K562 (cell line): ENCODE data around the gene PRDM10. TPM values are rescaled to one million over a fixed set of nuclear protein-coding genes. Genes with fewer than 3 reads are reported as not detected.

Experiments used
- ATAC-seq: fragments of 200-7000 bp; cut with Tn5 transposase; 3 replicates; pipeline ENCODE4 v1.9.1; 2020; ENCODE audit warnings: moderate library complexity
- Bru-seq: library from RNA; stranded (reverse); fragments of 400-500 nt; gene quantifications from one replicate; lab custom pipeline; 2021; lab: Mats Ljungman, UMichigan
- BruChase-seq, 2 experiments: library from RNA; stranded (reverse); fragments of 400-500 nt; gene quantifications; one replicate each; lab custom pipeline; 2021; lab: Mats Ljungman, UMichigan
- BruUV-seq: library from RNA; stranded (reverse); fragments of 400-500 nt; replicated peaks from 2 replicates; lab custom pipeline; 2021; lab: Mats Ljungman, UMichigan
- CTCF ChIA-PET: fragments of 300-600 bp; formaldehyde crosslinking; extraction: SDS; loops from one replicate; lab custom pipeline; 2021; ENCODE audit warnings: low intra/inter-chr PET ratio; lab: Yijun Ruan, JAX
- POLR2A ChIA-PET: fragments of 300-600, 350-650 bp; sonication (Branson Sonifier 250); formaldehyde crosslinking; extraction: SDS; loops from one replicate; lab custom pipeline; 2021; ENCODE audit warnings: antibody characterized with exemption, inconsistent platforms; lab: Yijun Ruan, JAX
- DNase-seq, 4 experiments: peaks; one replicate each; pipeline versions ENCODE4 v3.0.0 to v3.0.0-alpha.2; 2011 to 2018; ENCODE audit warnings: low spot score in 3 of 4, mixed read lengths in 3 of 4; ENCODE audit errors: extremely low read depth in 1 of 4
- FAIRE-seq: peaks from 2 replicates; lab custom pipeline; 2011; peaks lifted over from hg19 to GRCh38; lab: Jason Lieb, UNC
- H2AFZ ChIP-seq: 2 replicates; pipeline ENCODE4 v1.6.0; 2011; ENCODE audit warnings: low read depth, low read length, control low read depth, inconsistent platforms
- H3K27ac ChIP-seq: fragments of 200-600 bp; 3 replicates; pipeline ENCODE4 v1.8.0; 2011; ENCODE audit warnings: low read depth, mild to moderate bottlenecking, control low read depth, inconsistent platforms, low read length, moderate library complexity, mixed read lengths; ENCODE audit errors: extremely low read depth
- H3K27me3 ChIP-seq, 2 experiments: fragments of 300-600 bp in 1 of 2; 2 replicates in 1 of 2; 3 replicates in 1 of 2; pipeline versions ENCODE4 v1.6.0 to v1.8.0; 2011; ENCODE audit warnings: inconsistent platforms in 2 of 2, low read length in 2 of 2, mild to moderate bottlenecking in 1 of 2, mixed read lengths in 1 of 2, moderate library complexity in 1 of 2; ENCODE audit not compliant: control insufficient read depth in 2 of 2, insufficient read depth in 2 of 2
- H3K36me3 ChIP-seq: fragments of 300-600 bp; 3 replicates; pipeline ENCODE4 v1.8.0; 2011; ENCODE audit warnings: mild to moderate bottlenecking, low read length, inconsistent platforms; ENCODE audit not compliant: control insufficient read depth, insufficient read depth
- H3K4me1 ChIP-seq, 2 experiments: fragments of 200-600 bp in 1 of 2; replicated peaks in 1 of 2; 2 replicates in 1 of 2; 3 replicates in 1 of 2; pipeline versions ENCODE4 v1.5.1 to v1.8.0; 2011; ENCODE audit warnings: inconsistent platforms in 2 of 2, low read length in 2 of 2, mild to moderate bottlenecking in 1 of 2, mixed read lengths in 1 of 2, moderate library complexity in 1 of 2; ENCODE audit not compliant: control insufficient read depth in 2 of 2, insufficient read depth in 2 of 2
- H3K4me2 ChIP-seq: 2 replicates; pipeline ENCODE4 v1.6.1; 2011; ENCODE audit warnings: low read length, control low read depth, inconsistent platforms, mixed read lengths; ENCODE audit not compliant: insufficient read depth
- H3K4me3 ChIP-seq: fragments of 200-600 bp; sonication (generic), shearing (Covaris generic); 2 replicates; pipeline ENCODE4 v1.5.1; 2016; ENCODE audit warnings: control low read depth, inconsistent platforms
- H3K79me2 ChIP-seq: fragments of 200-600 bp; 3 replicates; pipeline ENCODE4 v1.8.0; 2011; ENCODE audit warnings: low read length, inconsistent platforms; ENCODE audit not compliant: control insufficient read depth, insufficient read depth
- H3K9ac ChIP-seq, 2 experiments: 2 replicates each; pipeline versions ENCODE4 v1.6.0 to v1.6.1; 2011; ENCODE audit warnings: low read depth in 2 of 2, low read length in 2 of 2, control low read depth in 1 of 2, inconsistent platforms in 1 of 2, mild to moderate bottlenecking in 1 of 2, mixed read lengths in 1 of 2; ENCODE audit not compliant: insufficient read depth in 1 of 2
- H3K9me1 ChIP-seq: one replicate; pipeline ENCODE4 v1.6.0; 2011; ENCODE audit warnings: inconsistent platforms, mild to moderate bottlenecking, low read length, moderate library complexity; ENCODE audit not compliant: control insufficient read depth, insufficient read depth
- H3K9me3 ChIP-seq: replicated peaks from 2 replicates; pipeline ENCODE4 v1.5.1; 2011; ENCODE audit warnings: low read depth, low read length, inconsistent platforms; ENCODE audit not compliant: control insufficient read depth, insufficient read depth
- H4K20me1 ChIP-seq: replicated peaks from 2 replicates; pipeline ENCODE4 v1.6.1; 2011; ENCODE audit warnings: low read length, inconsistent platforms, mixed read lengths; ENCODE audit not compliant: control insufficient read depth, insufficient read depth
- CHD1 ChIP-seq: fragments of 200-600 bp; sonication (generic); IDR thresholded peaks from one replicate; pipeline ENCODE4 v1.6.1; 2012; ENCODE audit warnings: mild to moderate bottlenecking, moderate library complexity, low read length, inconsistent platforms
- TCF7L2 ChIP-seq: fragments of 150-350 bp; IDR thresholded peaks from 2 replicates; pipeline ENCODE4 v1.6.1; 2016; ENCODE audit warnings: low read depth, mild to moderate bottlenecking, low read length, moderate library complexity
- WGBS: fragments of 100-300 bp; shearing (Covaris generic); methylation state at CpG from one replicate; pipeline ENCODE4 v1.1.6; 2016; ENCODE audit warnings: low coverage, mixed read lengths; ENCODE audit not compliant: insufficient coverage; ENCODE audit errors: missing lambda C conversion rate; 5-methylcytosine and 5-hydroxymethylcytosine counted together
- in situ Hi-C: fragments of 300-500 bp; cut with MboI; formaldehyde crosslinking; loops from 4 replicates; pipeline ENCODE4 v1.15.0; 2018; ENCODE audit warnings: inconsistent platforms, mixed read lengths
- intact Hi-C: fragments of 100-400 bp; cut with micrococcal nuclease; formaldehyde crosslinking; loops from 2 replicates; pipeline ENCODE4 v1.14.2; 2022
- long read RNA-seq, 3 experiments: library from polyadenylated mRNA in 2 of 3; library from RNA in 1 of 3; unstranded in 2 of 3; stranded (forward) in 1 of 3; transcript quantifications; one replicate each; pipeline ENCODE4 v2.0.0, GENCODE V29; 2019 to 2022
- polyA minus RNA-seq, 3 experiments: library from RNA; depleted of rRNA, polyadenylated mRNA; stranded (reverse); fragments of >200 nt; gene quantifications; 2 replicates each; pipeline ENCODE4 v1.2.3, GENCODE V29; 2011
- polyA plus RNA-seq, 8 experiments: library from polyadenylated mRNA; depleted of rRNA in 4 of 8; stranded (reverse) in 5 of 8; unstranded in 3 of 8; fragments of >200 nt; fragmentation: Nextera tagmentation in 2 of 8; fragmentation: Illumina TruSeq in 1 of 8; extraction: Ambion mirVana in 2 of 8; extraction: Trizol in 1 of 8; gene quantifications; 2 replicates each; pipeline versions ENCODE4 v1.2.1 to v1.2.3, GENCODE V29; 2011 to 2014; ENCODE audit warnings: inconsistent platforms in 1 of 8, missing spikeins in 1 of 8
- total RNA-seq, 7 experiments: library from RNA; depleted of rRNA in 6 of 7; stranded (reverse); fragments of >200 nt in 6 of 7; fragmentation: Illumina TruSeq in 2 of 7; extraction: Trizol in 2 of 7; gene quantifications; 2 replicates each; pipeline versions ENCODE4 v1.2.1 to v1.2.3, GENCODE V29; 2011 to 2021; ENCODE audit warnings: low replicate concordance in 1 of 7
- TF ChIP-seq, protein P1 (sequence below), 3 experiments: fragments of 200-800 bp in 1 of 3; fragments of 250-450 bp in 1 of 3; fragments of 450-650 bp in 1 of 3; sonication (Bioruptor Pico) in 1 of 3; sonication (Bioruptor generic) in 1 of 3; formaldehyde crosslinking in 1 of 3; IDR thresholded peaks; 2 replicates each; pipeline versions ENCODE4 v1.6.1 to v1.8.0; 2016 to 2022; ENCODE audit warnings: mild to moderate bottlenecking in 2 of 3, missing genetic modification characterization in 2 of 3, missing compliant biosample characterization in 1 of 3, moderate library complexity in 1 of 3
- TF ChIP-seq, protein P2 (sequence below), 3 experiments: fragments of 200-800 bp in 1 of 3; sonication (Bioruptor generic) in 1 of 3; sonication (generic) in 1 of 3; formaldehyde crosslinking in 1 of 3; IDR thresholded peaks; 2 replicates each; pipeline versions ENCODE4 v1.6.1 to v1.8.0; 2016 to 2022; ENCODE audit warnings: mild to moderate bottlenecking in 2 of 3, missing compliant biosample characterization in 2 of 3, missing genetic modification characterization in 2 of 3, missing genetic modification reagents in 1 of 3

The PRDM10 gene, protein sequence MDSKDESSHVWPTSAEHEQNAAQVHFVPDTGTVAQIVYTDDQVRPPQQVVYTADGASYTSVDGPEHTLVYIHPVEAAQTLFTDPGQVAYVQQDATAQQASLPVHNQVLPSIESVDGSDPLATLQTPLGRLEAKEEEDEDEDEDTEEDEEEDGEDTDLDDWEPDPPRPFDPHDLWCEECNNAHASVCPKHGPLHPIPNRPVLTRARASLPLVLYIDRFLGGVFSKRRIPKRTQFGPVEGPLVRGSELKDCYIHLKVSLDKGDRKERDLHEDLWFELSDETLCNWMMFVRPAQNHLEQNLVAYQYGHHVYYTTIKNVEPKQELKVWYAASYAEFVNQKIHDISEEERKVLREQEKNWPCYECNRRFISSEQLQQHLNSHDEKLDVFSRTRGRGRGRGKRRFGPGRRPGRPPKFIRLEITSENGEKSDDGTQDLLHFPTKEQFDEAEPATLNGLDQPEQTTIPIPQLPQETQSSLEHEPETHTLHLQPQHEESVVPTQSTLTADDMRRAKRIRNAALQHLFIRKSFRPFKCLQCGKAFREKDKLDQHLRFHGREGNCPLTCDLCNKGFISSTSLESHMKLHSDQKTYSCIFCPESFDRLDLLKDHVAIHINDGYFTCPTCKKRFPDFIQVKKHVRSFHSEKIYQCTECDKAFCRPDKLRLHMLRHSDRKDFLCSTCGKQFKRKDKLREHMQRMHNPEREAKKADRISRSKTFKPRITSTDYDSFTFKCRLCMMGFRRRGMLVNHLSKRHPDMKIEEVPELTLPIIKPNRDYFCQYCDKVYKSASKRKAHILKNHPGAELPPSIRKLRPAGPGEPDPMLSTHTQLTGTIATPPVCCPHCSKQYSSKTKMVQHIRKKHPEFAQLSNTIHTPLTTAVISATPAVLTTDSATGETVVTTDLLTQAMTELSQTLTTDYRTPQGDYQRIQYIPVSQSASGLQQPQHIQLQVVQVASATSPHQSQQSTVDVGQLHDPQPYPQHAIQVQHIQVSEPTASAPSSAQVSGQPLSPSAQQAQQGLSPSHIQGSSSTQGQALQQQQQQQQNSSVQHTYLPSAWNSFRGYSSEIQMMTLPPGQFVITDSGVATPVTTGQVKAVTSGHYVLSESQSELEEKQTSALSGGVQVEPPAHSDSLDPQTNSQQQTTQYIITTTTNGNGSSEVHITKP
- 43.6 and 51.3 TPM in 2 replicates for total RNA-seq (2011; cell fraction: chromatin; rRNA removed; ENCODE audit: low replicate concordance)
- total RNA-seq (2011; cell fraction: nucleolus; rRNA removed), result 17.5 and 22.8 TPM in 2 replicates
- 9.8 and 24.3 TPM in 2 replicates for total RNA-seq (2011; cell fraction: nucleoplasm; rRNA removed)
- total RNA-seq (2014; rRNA removed), result 4.7 and 5.1 TPM in 2 replicates
- total RNA-seq (2014; rRNA removed; fragmentation: Illumina TruSeq; extraction: Trizol), result 4.3 and 4.4 TPM in 2 replicates
- 4.9 TPM in 2 replicates for total RNA-seq (2015; rRNA removed; fragmentation: Illumina TruSeq; extraction: Trizol)
- 8.9 and 9.3 TPM in 2 replicates for total RNA-seq (2021)
- polyA plus RNA-seq (2011; rRNA removed), result 4.5 and 7.0 TPM in 2 replicates
- polyA plus RNA-seq (2011; cell fraction: cytosol; rRNA removed), result 10.6 and 14.2 TPM in 2 replicates
- 10.6 and 27.2 TPM in 2 replicates for polyA plus RNA-seq (2011; cell fraction: nucleus; rRNA removed)
- polyA plus RNA-seq (2012), result 2.6 and 3.4 TPM in 2 replicates
- polyA plus RNA-seq (2014; fragmentation: Illumina TruSeq; extraction: Trizol), result 4.9 and 6.7 TPM in 2 replicates
- polyA plus RNA-seq (2014; fragmentation: Nextera tagmentation; extraction: Ambion mirVana), result under 1 TPM; 0.89 to 0.94 TPM
- 3.1 and 4.2 TPM in 2 replicates for polyA plus RNA-seq (2014; rRNA removed)
- polyA minus RNA-seq (2011; rRNA and poly(A)+ RNA removed), result 14.6 and 17.6 TPM in 2 replicates
- polyA minus RNA-seq (2011; cell fraction: cytosol; rRNA and poly(A)+ RNA removed), result 10.1 and 14.1 TPM in 2 replicates
- polyA minus RNA-seq (2011; cell fraction: nucleus; rRNA and poly(A)+ RNA removed), result 8.3 and 11.3 TPM in 2 replicates
- percentile 63 among the genes with signal in this experiment for Bru-seq, nascent RNA
- BruChase-seq, experiment 1, labeled RNA remaining after a 2-hour chase, result percentile 60 among the genes with signal in this experiment
- percentile 65 among the genes with signal in this experiment for BruChase-seq, experiment 2, labeled RNA remaining after a 6-hour chase
- long read RNA-seq, experiment 1, partial matches to known transcripts, result 11 of 14 reads
- long read RNA-seq, experiment 1, other reads (novel, unspliced or antisense), result 3 of 14 reads
- long read RNA-seq, experiment 2, partial matches to known transcripts, result 0 of 4 reads
- long read RNA-seq, experiment 2, other reads (novel, unspliced or antisense), result 4 of 4 reads
- long read RNA-seq, experiment 3, full-length matches to known transcripts, result 1 of 2 reads
- long read RNA-seq, experiment 3, partial matches to known transcripts, result 1 of 2 reads
- long read RNA-seq, experiment 3, other reads (novel, unspliced or antisense), result 0 of 2 reads

DNA sequence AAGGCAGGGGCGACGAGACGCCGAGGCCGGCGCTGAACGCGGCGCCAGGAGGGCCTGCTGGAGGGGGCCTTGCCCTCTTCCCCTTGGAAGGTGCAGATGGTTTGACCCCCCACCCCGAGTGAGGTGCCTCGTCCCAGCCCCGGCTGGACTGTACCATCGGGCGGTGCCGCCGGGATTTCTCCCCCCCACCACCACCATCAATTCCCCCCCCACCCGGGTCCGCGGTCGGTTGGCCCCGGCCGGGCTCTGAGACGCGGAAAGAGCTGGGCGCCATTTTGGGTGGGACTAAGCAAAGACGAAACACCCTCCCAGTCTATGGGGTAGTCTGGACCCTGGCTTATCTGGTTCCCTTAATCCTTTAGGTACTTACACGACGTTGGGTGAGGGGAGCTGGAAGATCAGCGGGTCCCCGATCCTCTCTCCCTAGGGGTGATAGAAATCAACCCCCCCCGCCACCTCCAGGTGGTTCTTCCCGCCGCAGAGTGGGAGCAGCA is at the start of gene PRDM10:
PRDM10 (minus strand) TSS at position 484 of the 494 bp plus-strand sequence. CDS start 41,871 bp downstream, outside the sequence.
- Histone ChIP-seq H2AFZ (peak within 1 kb of the TSS; percentile 100), H3K9me1 (no peaks in the 10 kb centered on the region), H3K36me3 (no peaks in the 10 kb centered on the region), H3K9ac (peak within 1 kb of the TSS; percentile 98 to 99), H3K4me1 (peaks cover 23 to 32% of the 10 kb centered on the region in 2 experiments), H3K27ac (peak within 1 kb of the TSS; percentile 100), H4K20me1 (no peaks in the 10 kb centered on the region), H3K79me2 (peaks cover 50% of the 10 kb centered on the region), H3K27me3 (no peaks in the 10 kb centered on the region), H3K4me2 (peak within 1 kb of the TSS; percentile 98), H3K9me3 (no peaks in the 10 kb centered on the region), H3K4me3 (peak within 1 kb of the TSS; percentile 75)
- no TSS peak for BruUV-seq
- FAIRE-seq (no peak), DNase-seq (peak; percentile 94 to 96 (median 95)), ATAC-seq (peak; percentile 75)
- 0% methylated on average over 17 of the region's 33 CpGs for WGBS
- CTCF ChIA-PET, result interaction anchor here (1.2 kb wide), 1 partner anchor 10 kb away, joined by 3 read pairs; no protein-coding TSS in a partner anchor
- intact Hi-C loops, result loop anchor here (1.0 to 2.0 kb wide), 3 partner anchors 52 to 80 kb away; partner anchors contain the start of gene APLP2
- POLR2A ChIA-PET, result interaction anchor here (0.6 to 4.2 kb wide), 11 partner anchors 11 to 93 kb away, joined by 3 to 35 read pairs (median 3); partner anchors contain the start of gene APLP2
- in situ Hi-C loops, result no loop called here
- TF ChIP-seq CHD1, result peak; percentile 76
- TF ChIP-seq, protein P1, sequence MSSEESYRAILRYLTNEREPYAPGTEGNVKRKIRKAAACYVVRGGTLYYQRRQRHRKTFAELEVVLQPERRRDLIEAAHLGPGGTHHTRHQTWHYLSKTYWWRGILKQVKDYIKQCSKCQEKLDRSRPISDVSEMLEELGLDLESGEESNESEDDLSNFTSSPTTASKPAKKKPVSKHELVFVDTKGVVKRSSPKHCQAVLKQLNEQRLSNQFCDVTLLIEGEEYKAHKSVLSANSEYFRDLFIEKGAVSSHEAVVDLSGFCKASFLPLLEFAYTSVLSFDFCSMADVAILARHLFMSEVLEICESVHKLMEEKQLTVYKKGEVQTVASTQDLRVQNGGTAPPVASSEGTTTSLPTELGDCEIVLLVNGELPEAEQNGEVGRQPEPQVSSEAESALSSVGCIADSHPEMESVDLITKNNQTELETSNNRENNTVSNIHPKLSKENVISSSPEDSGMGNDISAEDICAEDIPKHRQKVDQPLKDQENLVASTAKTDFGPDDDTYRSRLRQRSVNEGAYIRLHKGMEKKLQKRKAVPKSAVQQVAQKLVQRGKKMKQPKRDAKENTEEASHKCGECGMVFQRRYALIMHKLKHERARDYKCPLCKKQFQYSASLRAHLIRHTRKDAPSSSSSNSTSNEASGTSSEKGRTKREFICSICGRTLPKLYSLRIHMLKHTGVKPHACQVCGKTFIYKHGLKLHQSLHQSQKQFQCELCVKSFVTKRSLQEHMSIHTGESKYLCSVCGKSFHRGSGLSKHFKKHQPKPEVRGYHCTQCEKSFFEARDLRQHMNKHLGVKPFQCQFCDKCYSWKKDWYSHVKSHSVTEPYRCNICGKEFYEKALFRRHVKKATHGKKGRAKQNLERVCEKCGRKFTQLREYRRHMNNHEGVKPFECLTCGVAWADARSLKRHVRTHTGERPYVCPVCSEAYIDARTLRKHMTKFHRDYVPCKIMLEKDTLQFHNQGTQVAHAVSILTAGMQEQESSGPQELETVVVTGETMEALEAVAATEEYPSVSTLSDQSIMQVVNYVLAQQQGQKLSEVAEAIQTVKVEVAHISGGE (CRISPR knock-in tag; IDR thresholded peaks at IDR 0.05), result peak in 2 of 3 experiments; percentile 59 to 96; a peak in 3 of 6 replicates
- TF ChIP-seq TCF7L2, result peak; percentile 87
- TF ChIP-seq, protein P2, sequence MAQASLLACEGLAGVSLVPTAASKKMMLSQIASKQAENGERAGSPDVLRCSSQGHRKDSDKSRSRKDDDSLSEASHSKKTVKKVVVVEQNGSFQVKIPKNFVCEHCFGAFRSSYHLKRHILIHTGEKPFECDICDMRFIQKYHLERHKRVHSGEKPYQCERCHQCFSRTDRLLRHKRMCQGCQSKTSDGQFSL (CRISPR knock-in tag; IDR thresholded peaks at IDR 0.05), result peak; percentile 99
- TF ChIP-seq, protein P2 (tag; IDR thresholded peaks at IDR 0.05), result peak in 1 of 2 experiments; percentile 100; a peak in 2 of 4 replicates
